GM18526 (cell line): ENCODE data around the gene TGFBRAP1.

ENCODE experiments used
- POLR2A ChIP-seq: IDR thresholded peaks from 3 replicates; pipeline ENCODE4 v1.6.1; 2011; ENCODE audit not compliant: insufficient read length; ENCODE audit errors: extremely low read depth

The TGFBRAP1 gene, protein sequence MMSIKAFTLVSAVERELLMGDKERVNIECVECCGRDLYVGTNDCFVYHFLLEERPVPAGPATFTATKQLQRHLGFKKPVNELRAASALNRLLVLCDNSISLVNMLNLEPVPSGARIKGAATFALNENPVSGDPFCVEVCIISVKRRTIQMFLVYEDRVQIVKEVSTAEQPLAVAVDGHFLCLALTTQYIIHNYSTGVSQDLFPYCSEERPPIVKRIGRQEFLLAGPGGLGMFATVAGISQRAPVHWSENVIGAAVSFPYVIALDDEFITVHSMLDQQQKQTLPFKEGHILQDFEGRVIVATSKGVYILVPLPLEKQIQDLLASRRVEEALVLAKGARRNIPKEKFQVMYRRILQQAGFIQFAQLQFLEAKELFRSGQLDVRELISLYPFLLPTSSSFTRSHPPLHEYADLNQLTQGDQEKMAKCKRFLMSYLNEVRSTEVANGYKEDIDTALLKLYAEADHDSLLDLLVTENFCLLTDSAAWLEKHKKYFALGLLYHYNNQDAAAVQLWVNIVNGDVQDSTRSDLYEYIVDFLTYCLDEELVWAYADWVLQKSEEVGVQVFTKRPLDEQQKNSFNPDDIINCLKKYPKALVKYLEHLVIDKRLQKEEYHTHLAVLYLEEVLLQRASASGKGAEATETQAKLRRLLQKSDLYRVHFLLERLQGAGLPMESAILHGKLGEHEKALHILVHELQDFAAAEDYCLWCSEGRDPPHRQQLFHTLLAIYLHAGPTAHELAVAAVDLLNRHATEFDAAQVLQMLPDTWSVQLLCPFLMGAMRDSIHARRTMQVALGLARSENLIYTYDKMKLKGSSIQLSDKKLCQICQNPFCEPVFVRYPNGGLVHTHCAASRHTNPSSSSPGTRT

DNA sequence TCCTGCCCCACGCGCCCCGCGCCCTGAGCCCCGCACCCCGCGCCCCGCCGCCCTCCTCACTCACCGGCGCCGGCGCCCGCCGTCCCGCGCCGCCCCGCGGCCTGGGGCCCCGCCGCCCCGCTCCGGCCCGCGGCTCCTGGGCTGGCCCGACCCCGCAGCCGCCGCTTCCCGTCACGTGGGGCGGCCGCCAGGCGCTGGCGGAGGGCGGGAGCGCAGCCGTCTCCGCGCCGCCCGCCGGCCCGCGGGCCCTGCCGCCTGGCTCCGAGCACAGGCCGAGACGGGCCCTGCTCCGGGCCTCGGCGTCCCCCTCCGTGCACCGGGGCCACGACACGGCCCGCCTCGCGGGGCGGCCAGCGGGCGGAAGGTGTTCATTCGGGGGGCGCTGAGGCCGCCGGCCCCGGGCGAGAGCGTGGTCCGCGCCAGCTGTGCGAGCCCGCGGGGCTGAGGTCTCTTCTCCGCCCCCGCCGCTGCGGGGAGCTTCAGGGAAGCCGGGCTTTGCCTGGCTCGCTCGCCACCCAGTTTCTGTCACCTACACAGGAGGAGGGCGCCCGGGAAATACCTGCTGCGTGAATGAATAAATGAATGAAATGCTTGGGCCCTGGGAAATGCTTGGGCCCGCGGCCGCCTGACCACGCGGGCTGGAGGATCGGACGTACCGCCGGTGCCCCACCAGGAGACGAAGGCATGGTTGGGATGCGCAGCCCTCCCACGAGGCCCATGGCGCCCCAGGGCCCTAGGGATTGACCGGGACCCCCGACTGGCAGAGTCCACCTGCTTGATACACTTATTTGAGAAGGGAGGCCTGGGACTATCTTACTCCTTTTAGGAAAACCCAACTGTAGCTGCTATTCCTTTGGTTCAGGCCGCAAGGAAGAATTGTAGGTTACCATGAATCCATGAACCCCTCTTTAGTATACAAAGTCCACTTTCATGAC, at the start of gene TGFBRAP1:
Gene TGFBRAP1, minus strand, starts transcription at position 175 of the 935 bp plus-strand sequence. CDS start 21,434 bp downstream, outside the sequence.
- peak; percentile 72 for TF ChIP-seq POLR2A

DNA sequence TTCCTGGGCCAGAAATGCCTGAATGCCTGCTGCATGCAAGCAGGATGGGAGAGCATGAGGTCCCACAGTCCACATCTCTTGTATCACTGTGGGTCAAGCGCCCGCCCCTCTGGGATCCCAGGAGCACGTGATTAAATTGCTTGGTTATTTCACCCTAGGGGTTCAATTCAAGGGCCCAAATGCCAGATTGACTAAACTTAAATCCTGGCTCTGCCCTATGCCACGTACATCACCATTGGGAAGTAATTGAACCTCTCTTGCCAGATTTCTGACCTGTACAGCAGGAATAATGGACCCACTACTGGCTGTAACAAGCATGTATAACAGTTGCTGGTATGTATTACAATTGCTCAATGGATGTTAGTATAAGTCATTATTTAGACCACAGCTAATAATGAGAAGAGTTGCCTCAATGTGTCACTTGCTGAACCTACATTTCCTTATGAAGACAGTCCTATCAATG, 49.4 kb upstream of the TGFBRAP1 start:
- no peak for TF ChIP-seq POLR2A

DNA sequence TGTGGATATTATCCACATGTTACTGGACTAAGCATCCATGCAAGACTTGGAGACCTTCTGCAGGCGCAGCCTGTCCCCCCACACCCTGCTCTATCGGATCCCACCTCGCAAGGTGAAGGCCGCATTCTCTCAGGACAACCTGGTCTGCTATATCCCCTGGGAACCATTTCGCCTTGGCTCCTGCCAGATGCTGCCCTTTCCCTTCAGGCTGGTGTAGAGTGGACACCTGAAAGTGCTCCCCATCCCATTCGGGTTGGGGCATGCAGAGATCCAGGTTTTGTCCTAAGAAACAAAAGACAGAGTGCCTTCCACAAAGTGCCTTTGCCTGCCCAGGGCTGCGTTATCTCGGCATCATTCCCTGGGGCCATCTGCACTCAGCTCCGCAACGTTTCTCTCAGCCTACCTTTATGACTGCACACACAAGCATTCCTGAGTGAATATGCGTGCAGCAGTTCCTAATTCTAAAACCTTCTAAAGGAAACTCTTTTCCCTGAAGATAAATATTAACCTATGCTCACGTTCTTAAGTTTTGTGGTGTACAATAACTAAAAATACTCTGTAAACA, 48.8 kb upstream of the TGFBRAP1 start:
- no peak for TF ChIP-seq POLR2A

DNA sequence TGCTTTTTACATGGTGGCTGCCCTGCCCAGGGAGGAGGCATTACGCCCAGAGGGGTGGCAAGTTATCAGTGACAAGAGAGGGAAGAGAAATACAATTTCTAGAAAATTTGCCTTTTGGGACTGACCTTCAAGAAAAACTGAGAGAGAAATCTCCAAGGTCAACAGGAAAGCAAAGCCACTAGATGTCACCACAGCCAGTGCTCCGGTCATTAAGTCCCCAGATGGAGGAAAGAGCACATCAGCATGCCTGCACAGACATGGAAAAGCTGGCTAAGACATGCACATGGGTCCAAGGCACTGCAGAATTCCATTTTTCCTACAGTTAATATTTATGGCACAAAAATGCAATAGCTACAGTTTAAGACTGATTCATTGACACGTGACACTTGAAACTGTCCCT, 48.3 kb upstream of the TGFBRAP1 start:
- TF ChIP-seq POLR2A, result no peak

DNA sequence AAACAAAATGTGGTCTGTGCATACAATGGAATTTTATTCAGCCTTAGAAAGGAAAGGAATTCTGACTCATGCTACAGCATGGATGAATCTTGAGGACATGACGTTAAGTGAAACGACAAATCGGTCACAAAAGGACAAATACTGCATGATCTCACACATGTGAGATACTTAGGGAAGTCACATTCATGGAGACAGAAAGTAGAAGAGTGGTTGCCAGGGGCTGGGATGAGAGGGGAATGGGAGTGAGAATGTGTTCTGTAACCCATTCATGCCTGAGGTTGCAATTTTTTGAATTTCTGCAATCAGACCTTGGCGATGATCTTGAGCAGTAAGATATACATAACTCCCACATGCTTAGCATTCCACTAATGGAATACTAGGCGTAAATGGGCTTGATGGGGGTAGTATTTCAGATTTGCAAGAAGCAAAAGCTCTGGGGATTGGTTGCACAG, 47.3 kb upstream of the TGFBRAP1 start:
- TF ChIP-seq POLR2A, result no peak

DNA sequence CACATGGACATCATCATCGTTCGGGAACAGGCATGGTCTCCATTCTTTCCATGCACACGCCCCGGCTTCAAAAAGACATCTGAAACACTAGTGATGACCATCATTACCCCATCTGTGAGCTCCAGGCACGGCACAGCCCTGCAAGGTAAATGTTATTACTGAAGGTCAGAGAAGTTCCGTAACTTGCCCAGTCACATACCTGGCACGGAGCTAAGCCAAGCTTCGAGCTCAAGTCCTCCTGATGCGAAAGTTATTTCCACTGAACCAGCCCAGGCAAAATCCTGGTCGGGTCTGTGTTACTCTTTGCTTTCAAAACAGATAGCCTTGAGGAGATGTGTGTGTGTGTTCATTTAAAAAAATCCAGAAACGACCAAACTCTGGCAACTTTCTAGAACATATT, 46.5 kb upstream of the TGFBRAP1 start:
- no peak for TF ChIP-seq POLR2A

DNA sequence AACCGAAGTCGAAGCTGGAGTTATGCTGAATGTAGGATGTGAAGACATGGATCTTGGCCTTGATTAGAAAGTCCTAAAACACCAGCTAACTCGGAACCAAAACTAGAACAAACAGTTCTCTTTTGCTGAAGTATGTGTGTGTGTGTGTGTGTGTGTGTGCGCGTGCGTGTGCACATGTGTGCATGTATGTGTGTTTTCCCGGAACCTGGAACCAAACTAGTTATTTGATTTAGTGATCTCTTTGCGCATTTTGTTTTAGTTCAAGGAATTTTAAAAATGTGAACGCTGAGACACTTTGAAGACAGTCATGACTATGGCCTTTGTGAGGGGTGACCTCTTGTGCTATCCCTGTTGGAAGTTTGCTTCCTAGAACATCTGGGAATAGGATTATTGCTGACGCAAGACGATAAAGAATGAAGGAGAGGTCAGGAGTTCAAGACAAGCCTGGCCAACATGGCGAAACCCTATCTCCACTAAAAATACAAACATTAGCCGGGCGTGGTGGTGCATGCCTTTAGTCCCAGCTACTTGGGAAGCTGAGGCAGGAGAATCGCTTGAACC, 45.5 kb upstream of the TGFBRAP1 start:
- TF ChIP-seq POLR2A, result no peak

DNA sequence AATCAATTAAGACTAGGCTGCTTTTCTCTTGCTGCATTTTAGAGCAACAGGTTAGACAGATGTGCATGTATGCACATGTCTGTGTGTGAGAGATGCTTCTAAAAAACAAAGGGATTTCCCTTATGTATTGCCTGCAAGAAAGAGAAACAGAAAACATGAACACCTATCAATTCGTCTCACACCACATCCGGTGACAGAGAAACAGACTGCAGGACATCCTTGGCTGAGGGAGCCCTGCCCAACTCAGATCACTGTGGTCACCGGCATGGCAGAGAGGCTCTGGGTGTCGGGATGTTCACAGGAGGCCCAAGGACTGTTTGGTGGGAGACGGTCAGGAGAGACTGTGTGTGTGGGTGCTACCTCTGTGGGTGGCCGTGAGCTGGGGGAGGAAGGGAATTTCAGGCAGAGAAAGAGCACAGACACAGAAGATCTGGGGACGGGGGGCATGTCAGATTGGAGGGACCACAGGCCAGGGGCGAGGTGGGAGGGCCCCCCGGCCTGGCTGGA, 44.4 kb upstream of the TGFBRAP1 start:
- TF ChIP-seq POLR2A, result no peak

DNA sequence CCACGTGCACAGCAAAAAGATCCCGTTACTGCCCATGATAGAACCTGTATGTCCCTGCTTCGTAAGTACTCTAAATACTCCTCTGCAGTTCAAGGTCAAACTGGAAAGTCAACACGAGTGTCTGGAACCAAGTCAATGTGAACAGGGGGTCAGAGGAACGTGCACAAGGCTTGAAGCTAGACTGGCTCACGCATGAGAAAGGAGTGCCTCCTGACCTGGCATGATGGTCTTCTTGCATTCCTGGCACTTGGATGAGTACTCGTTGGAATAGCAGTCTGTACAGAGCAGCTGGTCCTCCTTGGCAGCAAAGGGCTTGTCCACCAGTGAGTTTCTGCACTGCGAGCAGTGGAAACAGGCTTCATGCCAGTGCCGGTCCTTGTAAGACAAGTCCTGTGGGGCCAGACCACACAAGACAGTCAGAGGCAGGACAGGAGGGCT, 43.8 kb upstream of the TGFBRAP1 start:
- no peak for TF ChIP-seq POLR2A

DNA sequence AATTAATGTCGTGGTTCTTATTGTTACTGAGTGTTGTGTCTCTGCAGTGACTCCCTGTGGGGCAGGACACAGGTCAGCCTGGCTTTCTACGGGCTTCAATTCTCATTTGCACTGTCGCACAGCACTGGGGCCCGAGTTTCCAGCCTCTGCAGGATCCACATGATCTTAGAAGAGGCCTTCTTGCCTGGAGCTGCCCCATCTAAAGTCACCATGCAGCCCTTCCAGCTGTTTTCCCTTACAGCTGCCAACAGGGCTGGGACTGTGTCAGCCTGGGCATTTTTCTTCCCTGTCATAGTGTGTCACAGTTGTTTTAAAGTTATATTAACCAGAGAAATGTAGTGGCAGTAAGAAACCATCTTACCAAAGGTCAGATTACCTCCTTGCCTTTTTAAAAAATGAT, 42.3 kb upstream of the TGFBRAP1 start:
- TF ChIP-seq POLR2A, result no peak

DNA sequence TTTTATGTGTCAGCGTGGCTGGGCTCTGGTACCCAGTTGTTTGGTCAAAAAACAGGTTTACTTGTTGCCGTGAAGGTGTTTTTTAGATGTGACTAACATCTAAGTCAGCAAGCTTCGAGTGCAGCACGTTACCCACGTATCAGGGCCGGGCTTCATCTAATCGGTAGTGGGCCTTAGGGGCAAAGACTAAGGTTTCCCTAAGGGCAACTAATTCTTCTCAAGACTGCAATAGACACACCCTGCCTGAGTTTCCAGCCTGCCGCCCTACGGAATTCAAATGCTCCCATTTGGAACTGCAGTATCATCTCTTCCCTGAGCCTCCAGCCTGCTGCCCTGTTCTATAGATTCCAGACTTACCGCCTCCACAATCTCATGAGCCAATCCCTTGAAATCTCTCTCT, 41.6 kb upstream of the TGFBRAP1 start:
- TF ChIP-seq POLR2A, result no peak

DNA sequence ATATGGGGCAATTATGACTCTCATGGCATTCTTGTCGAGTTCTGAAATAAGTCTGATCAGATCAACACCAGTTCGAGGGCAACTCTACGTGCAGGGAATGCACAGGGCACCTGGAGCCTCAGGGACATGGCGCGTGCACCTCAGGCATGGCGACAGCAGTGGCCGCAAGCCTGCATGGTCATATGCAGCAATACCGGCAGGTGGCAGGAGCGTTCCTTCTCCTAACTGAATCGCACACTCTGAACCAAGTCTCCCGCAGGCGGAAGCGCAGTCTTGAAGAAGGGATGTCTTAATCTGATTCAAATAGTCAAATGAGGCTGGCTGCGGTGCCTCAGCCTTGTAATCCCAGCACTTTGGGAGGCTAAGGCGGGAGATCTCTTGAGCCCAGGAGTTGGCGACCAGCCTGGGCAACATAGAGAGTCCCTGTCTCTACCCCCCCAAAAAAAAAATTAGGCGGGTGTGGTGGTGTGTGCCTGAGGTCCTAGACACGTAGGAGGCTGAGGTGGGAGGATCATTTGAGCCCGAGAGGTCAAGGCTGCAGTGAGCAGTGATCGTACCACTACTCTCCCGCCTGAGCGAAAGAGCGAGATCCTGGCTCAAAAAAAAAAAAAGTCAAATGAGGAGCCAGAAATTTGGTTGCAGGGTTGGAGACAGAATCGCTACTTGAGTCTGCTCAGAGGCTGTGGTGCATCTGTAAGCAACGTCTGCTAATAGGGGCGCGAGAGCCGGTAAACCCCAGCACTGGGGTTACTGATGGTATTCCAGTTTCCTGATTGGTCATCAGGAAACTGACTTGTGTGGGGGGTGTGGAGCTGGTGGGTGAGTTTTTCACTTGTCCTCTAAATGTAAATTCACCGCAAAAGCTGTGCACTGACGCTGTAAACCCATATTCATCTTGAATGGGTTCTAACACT, 40.5 kb upstream of the TGFBRAP1 start:
- TF ChIP-seq POLR2A, result no peak
